ENCODE measurements around the gene SH3BP2. TPM values are rescaled to one million over a fixed set of nuclear protein-coding genes. Genes with fewer than 3 reads are reported as not detected.

The SH3BP2 gene
- total RNA-seq, 1 donor, result 23.3 TPM

DNA sequence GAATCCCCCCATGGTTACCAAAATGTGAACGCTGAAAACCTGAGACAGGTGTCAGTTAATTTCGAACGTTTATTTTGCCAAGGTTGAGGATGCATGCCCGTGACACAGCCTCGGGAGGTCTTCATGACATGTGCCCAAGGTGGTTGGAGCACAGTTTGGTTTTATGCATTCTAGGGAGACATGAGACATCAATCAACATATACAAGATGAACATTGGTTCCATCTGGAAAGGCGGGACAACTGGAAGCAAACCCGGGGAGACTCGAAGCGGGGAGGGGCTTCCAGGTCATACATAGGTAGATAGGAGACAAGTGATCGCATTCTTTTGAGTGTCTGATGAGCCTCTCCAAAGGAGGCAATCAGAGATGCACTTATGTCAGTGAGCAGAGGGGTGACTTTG is 11.0 kb upstream of the SH3BP2 start:
- no peak for TF ChIP-seq CTCF (IDR thresholded peaks at IDR 0.05; ENCODE audit: insufficient read depth, low read depth, low read length)
- H3K4me3 ChIP-seq (ENCODE audit: low read depth, low read length), result no peak overlapping the region
- DNase-seq (ENCODE audit: low read depth), result no peak

- DNase-seq (ENCODE audit: low read depth), result no peak
- TF ChIP-seq CTCF (IDR thresholded peaks at IDR 0.05; ENCODE audit: insufficient read depth, low read depth, low read length), result no peak
- H3K4me3 ChIP-seq (ENCODE audit: low read depth, low read length), result no peak overlapping the region
Measured at GRCh38 chr4:2783790-2784189, 9.1 kb upstream of the SH3BP2 start.

DNA sequence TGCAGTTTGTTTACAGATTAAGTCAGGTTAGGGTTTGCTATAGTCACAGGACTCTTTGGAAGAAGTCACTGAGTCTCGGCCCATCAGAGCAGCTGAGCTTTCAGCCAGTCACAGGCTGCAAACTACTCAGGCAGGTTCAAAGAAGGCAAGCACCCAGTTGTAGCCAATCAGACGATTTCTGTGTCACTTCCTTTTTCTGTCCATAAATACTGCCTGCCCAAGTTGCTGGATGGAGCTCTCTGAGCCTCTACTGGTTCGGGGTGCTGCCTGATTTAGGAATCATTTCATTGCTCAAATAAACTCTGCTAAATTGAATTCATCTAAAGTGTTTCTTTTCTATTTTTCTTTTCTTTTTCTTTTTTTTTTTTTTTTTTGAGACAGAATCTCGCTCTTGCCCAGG is 7.3 kb upstream of the SH3BP2 start:
- H3K4me3 ChIP-seq (ENCODE audit: low read depth, low read length), result no peak overlapping the region
- DNase-seq (ENCODE audit: low read depth), result no peak
- no peak for TF ChIP-seq CTCF (IDR thresholded peaks at IDR 0.05; ENCODE audit: insufficient read depth, low read depth, low read length)

- no peak overlapping the region for H3K4me3 ChIP-seq (ENCODE audit: low read depth, low read length)
- no peak for TF ChIP-seq CTCF (IDR thresholded peaks at IDR 0.05; ENCODE audit: insufficient read depth, low read depth, low read length)
- no peak for DNase-seq (ENCODE audit: low read depth)
Measured at GRCh38 chr4:2786152-2786671, 6.7 kb upstream of the SH3BP2 start.

- no peak for DNase-seq (ENCODE audit: low read depth)
Measured at GRCh38 chr4:2786794-2787229, 6.1 kb upstream of the SH3BP2 start.

DNA sequence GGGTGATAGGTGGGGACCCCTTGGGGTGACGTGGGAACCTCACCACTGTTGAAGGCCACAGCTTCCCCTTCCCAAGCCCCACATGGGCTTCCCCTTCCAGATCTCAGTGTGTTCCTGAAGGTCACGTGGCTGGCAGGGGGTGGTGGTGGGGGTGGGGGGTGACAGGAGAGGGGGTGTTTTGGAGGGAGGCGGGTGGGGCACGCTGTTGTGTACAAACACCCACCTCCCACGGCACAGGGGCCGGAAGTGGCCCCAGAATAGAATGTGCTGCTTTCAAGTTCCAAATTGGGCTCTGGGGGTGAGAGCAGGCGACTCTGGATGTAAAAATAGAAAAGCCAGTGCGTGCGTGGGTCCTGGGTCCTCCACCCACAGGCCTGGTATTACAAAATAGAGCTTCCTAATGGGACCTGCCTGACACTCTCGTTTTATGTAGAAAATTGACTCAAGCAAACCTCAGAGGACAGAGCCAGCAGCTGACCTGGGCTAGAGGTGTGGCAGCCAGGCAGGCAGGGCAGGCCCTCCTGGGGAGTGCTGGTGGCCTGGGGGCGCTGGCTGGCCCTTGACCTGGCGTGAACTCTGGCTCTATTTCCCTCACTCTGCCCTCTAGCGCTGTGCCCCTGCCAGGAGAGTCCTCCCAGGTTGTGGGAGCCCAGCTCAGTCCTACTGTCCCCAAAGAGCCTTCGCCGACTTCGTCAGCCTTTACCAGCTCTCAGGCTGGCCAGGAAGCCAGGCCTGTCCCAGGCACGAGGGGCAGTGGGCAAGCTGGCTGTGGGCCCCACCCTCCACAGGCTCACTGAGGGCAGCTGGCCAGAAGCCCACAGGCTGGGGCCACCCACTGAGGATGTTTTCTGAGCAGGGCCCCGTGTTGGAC is 5.4 kb upstream of the SH3BP2 start:
- no peak for TF ChIP-seq CTCF (IDR thresholded peaks at IDR 0.05; ENCODE audit: insufficient read depth, low read depth, low read length)
- DNase-seq (ENCODE audit: low read depth), result no peak
- no peak overlapping the region for H3K4me3 ChIP-seq (ENCODE audit: low read depth, low read length)

More at GRCh38 chr4:2786794-2787229, 6.1 kb upstream of the SH3BP2 start:
- TF ChIP-seq CTCF (IDR thresholded peaks at IDR 0.05; ENCODE audit: insufficient read depth, low read depth, low read length), result no peak
- no peak overlapping the region for H3K4me3 ChIP-seq (ENCODE audit: low read depth, low read length)

Data from fibroblast of villous mesenchyme (primary cell).